SK-N-SH treated with all-trans-retinoic acid at 6 μM for 48 hours (cell line): ENCODE measurements around the gene NRXN3.

ENCODE experiments used
- ATAC-seq: fragments of 200-7000 bp; cut with Tn5 transposase; 3 replicates; pipeline ENCODE4 v1.9.1; 2020; ENCODE audit warnings: mild to moderate bottlenecking, moderate library complexity
- ARNTL ChIP-seq: fragments of 450-650 bp; formaldehyde crosslinking; IDR thresholded peaks from 2 replicates; pipeline ENCODE4 v1.5.0; 2020; ENCODE audit warnings: low read depth, mild to moderate bottlenecking, moderate library complexity, borderline replicate concordance
- CSDC2 ChIP-seq: fragments of 250-450 bp; sonication (Bioruptor Pico); IDR thresholded peaks from 2 replicates; pipeline ENCODE4 v1.5.0; 2020; ENCODE audit warnings: mild to moderate bottlenecking, moderate library complexity
- ESRRG ChIP-seq: fragments of 250-450 bp; sonication (Bioruptor Pico); IDR thresholded peaks from 2 replicates; pipeline ENCODE4 v1.6.1; 2021; ENCODE audit warnings: mild to moderate bottlenecking
- GLIS3 ChIP-seq: fragments of 250-450 bp; sonication (Bioruptor Pico); IDR thresholded peaks from 2 replicates; pipeline ENCODE4 v1.5.0; 2020; ENCODE audit warnings: mild to moderate bottlenecking, moderate library complexity
- OSR1 ChIP-seq: fragments of 250-450 bp; sonication (Bioruptor Pico); IDR thresholded peaks from 2 replicates; pipeline ENCODE4 v1.8.0; 2022; ENCODE audit warnings: moderate library complexity, mild to moderate bottlenecking, inconsistent platforms
- PPARA ChIP-seq: fragments of 250-450 bp; sonication (Bioruptor Pico); IDR thresholded peaks from 2 replicates; pipeline ENCODE4 v1.5.0; 2020; ENCODE audit warnings: mild to moderate bottlenecking, borderline replicate concordance
- RARB ChIP-seq: fragments of 250-450 bp; sonication (Bioruptor Pico); IDR thresholded peaks from 2 replicates; pipeline ENCODE4 v1.8.0; 2021; ENCODE audit warnings: mild to moderate bottlenecking, moderate library complexity
- TCF4 ChIP-seq: fragments of 250-450 bp; sonication (Bioruptor Pico); IDR thresholded peaks from 2 replicates; pipeline ENCODE4 v1.8.0; 2021; ENCODE audit warnings: mild to moderate bottlenecking, moderate library complexity, borderline replicate concordance
- TOX ChIP-seq: fragments of 250-450 bp; sonication (Bioruptor Pico); IDR thresholded peaks from 2 replicates; pipeline ENCODE4 v1.8.0; 2021; ENCODE audit warnings: mild to moderate bottlenecking, moderate library complexity, borderline replicate concordance
- ZFP30 ChIP-seq: fragments of 450-650 bp; formaldehyde crosslinking; IDR thresholded peaks from 2 replicates; pipeline ENCODE4 v1.5.0; 2022; ENCODE audit warnings: mild to moderate bottlenecking, moderate library complexity
- ZNF565 ChIP-seq: fragments of 450-650 bp; formaldehyde crosslinking; conservative IDR thresholded peaks from 2 replicates; pipeline ENCODE4 v1.5.0; 2020; ENCODE audit warnings: low read depth, mild to moderate bottlenecking, moderate library complexity
- ZNF8 ChIP-seq: fragments of 450-650 bp; formaldehyde crosslinking; IDR thresholded peaks from 2 replicates; pipeline ENCODE4 v1.5.0; 2020; ENCODE audit warnings: mild to moderate bottlenecking, moderate library complexity
- TF ChIP-seq, protein P1 (sequence below): fragments of 250-450 bp; sonication (Bioruptor Pico); IDR thresholded peaks from 2 replicates; pipeline ENCODE4 v1.5.0; 2020; ENCODE audit warnings: mild to moderate bottlenecking, moderate library complexity
- TF ChIP-seq, protein P2 (sequence below): fragments of 250-450 bp; sonication (Bioruptor Pico); IDR thresholded peaks from 2 replicates; pipeline ENCODE4 v1.8.0; 2021; ENCODE audit warnings: low read depth, mild to moderate bottlenecking, moderate library complexity, borderline replicate concordance
- TF ChIP-seq, protein P3 (sequence below): fragments of 250-450 bp; sonication (Bioruptor Pico); IDR thresholded peaks from 2 replicates; pipeline ENCODE4 v1.5.1; 2021; ENCODE audit warnings: mild to moderate bottlenecking, moderate library complexity
- TF ChIP-seq, protein P4 (sequence below): fragments of 250-450 bp; sonication (Bioruptor Pico); IDR thresholded peaks from 2 replicates; pipeline ENCODE4 v1.5.1; 2020; ENCODE audit warnings: low read depth, mild to moderate bottlenecking, moderate library complexity

NRXN3 gene

DNA sequence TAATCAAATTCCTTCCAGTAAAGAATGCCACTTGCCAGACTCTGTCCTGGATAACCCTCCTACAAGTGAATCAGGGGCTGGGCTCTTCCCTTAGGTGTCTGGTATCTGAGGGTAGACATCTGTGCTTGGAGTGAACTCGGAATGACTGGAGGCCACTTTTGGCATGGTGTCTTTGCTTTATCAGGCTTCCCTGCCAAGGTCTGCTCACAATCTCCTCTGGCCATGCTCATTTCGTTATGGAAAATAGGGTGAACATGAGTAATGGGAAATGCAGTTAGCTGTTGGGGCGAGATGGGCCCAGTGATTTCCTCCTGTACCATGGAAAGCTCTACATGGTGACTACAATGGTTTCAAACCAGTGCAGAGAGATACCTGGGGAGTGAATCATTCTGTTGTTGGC, 212.9 kb downstream of the NRXN3 start (continued):
- TF ChIP-seq, protein P1, sequence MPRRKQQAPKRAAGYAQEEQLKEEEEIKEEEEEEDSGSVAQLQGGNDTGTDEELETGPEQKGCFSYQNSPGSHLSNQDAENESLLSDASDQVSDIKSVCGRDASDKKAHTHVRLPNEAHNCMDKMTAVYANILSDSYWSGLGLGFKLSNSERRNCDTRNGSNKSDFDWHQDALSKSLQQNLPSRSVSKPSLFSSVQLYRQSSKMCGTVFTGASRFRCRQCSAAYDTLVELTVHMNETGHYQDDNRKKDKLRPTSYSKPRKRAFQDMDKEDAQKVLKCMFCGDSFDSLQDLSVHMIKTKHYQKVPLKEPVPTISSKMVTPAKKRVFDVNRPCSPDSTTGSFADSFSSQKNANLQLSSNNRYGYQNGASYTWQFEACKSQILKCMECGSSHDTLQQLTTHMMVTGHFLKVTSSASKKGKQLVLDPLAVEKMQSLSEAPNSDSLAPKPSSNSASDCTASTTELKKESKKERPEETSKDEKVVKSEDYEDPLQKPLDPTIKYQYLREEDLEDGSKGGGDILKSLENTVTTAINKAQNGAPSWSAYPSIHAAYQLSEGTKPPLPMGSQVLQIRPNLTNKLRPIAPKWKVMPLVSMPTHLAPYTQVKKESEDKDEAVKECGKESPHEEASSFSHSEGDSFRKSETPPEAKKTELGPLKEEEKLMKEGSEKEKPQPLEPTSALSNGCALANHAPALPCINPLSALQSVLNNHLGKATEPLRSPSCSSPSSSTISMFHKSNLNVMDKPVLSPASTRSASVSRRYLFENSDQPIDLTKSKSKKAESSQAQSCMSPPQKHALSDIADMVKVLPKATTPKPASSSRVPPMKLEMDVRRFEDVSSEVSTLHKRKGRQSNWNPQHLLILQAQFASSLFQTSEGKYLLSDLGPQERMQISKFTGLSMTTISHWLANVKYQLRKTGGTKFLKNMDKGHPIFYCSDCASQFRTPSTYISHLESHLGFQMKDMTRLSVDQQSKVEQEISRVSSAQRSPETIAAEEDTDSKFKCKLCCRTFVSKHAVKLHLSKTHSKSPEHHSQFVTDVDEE, result no peak
- TF ChIP-seq CSDC2 (CRISPR knock-in tag), result no peak
- TF ChIP-seq, protein P2, sequence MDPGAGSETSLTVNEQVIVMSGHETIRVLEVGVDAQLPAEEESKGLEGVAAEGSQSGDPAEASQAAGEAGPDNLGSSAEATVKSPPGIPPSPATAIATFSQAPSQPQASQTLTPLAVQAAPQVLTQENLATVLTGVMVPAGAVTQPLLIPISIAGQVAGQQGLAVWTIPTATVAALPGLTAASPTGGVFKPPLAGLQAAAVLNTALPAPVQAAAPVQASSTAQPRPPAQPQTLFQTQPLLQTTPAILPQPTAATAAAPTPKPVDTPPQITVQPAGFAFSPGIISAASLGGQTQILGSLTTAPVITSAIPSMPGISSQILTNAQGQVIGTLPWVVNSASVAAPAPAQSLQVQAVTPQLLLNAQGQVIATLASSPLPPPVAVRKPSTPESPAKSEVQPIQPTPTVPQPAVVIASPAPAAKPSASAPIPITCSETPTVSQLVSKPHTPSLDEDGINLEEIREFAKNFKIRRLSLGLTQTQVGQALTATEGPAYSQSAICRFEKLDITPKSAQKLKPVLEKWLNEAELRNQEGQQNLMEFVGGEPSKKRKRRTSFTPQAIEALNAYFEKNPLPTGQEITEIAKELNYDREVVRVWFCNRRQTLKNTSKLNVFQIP (CRISPR knock-in tag), result no peak
- TF ChIP-seq OSR1 (CRISPR knock-in tag), result no peak
- no peak for TF ChIP-seq ESRRG
- TF ChIP-seq ARNTL (CRISPR knock-in tag), result no peak
- no peak for TF ChIP-seq ZNF565 (CRISPR knock-in tag)
- no peak for TF ChIP-seq ZFP30 (CRISPR knock-in tag)

DNA sequence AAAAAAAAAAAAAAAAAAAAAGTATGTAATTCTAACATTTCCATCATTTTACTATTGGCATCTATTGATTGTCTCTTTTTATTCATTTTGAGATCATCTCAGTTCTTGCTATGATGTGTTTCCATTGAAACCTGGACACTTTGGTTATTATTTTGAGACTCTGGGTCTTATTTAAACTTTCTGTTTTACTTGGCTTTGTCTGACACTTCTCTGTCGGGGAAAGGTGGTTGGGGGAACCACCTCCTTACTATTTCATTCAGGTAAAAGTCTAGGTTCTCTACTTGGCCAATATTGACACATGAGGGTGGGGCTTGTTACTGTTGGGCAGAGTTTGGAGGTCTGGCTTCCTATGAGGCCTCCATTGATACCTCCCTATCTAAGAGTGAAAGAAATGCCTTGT, 228.0 kb downstream of the NRXN3 start:
- TF ChIP-seq, protein P3, sequence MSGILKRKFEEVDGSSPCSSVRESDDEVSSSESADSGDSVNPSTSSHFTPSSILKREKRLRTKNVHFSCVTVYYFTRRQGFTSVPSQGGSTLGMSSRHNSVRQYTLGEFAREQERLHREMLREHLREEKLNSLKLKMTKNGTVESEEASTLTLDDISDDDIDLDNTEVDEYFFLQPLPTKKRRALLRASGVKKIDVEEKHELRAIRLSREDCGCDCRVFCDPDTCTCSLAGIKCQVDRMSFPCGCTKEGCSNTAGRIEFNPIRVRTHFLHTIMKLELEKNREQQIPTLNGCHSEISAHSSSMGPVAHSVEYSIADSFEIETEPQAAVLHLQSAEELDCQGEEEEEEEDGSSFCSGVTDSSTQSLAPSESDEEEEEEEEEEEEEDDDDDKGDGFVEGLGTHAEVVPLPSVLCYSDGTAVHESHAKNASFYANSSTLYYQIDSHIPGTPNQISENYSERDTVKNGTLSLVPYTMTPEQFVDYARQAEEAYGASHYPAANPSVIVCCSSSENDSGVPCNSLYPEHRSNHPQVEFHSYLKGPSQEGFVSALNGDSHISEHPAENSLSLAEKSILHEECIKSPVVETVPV (CRISPR knock-in tag), result no peak
- TF ChIP-seq PPARA (CRISPR knock-in tag) (no peak), GLIS3 (CRISPR knock-in tag) (no peak), TOX (CRISPR knock-in tag) (no peak)
- TF ChIP-seq, all 23 proteins: peak for 0
- ATAC-seq, result no peak

- no peak for ATAC-seq
- no peak for TF ChIP-seq ZNF565 (CRISPR knock-in tag)
- TF ChIP-seq, all 23 proteins: peak for 0
These were observed 229.2 kb downstream of the NRXN3 start for GRCh38 chr14:78399316-78399889.

DNA sequence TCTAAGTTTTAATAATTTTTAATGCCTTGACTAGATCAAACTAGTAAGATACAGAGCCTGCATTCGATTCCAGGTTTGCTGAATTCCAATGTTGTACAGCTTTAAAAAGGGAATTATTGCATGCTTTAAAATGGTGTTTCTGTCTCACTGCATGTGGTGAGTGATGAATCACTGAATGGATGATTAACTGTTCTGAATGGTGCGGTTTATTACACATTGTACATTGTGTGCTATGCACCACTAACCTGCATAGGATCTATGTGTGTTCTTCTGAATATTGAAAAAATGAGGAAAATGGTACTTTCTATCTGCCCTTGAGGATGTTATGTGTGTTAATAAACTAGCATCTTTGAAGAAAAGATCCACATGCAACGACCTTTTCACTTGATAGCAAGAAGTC, 231.7 kb downstream of the NRXN3 start:
- no peak for ATAC-seq
- TF ChIP-seq, protein P4, sequence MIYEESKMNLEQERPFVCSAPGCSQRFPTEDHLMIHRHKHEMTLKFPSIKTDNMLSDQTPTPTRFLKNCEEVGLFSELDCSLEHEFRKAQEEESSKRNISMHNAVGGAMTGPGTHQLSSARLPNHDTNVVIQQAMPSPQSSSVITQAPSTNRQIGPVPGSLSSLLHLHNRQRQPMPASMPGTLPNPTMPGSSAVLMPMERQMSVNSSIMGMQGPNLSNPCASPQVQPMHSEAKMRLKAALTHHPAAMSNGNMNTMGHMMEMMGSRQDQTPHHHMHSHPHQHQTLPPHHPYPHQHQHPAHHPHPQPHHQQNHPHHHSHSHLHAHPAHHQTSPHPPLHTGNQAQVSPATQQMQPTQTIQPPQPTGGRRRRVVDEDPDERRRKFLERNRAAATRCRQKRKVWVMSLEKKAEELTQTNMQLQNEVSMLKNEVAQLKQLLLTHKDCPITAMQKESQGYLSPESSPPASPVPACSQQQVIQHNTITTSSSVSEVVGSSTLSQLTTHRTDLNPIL, result no peak
- no peak for TF ChIP-seq ARNTL (CRISPR knock-in tag)

DNA sequence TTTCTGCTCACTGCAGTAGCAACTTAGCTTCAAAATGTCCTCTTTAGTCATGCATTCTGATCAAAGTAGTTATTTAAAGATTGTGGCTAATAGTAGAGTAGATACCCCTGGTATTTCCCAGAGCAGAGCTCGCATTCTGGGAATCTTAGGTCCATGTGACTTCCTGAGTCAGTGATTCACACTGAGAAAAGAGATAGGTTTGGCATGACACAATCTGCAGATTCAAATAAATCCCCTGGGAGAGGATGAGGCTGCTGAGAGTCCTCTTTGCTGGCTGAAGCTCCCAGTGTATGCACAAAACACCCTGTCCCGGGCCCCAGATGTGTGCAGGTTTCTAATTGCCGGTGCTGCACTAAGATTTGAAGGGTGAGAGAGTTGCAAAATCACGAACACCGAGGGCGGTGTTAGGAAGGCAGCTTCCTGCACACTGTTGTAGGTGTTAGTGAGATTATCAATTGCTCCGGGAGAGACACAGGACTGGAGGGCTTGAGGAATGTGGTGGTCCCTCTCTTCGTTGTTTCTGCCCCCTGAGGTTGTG, 233.2 kb downstream of the NRXN3 start:
- ATAC-seq, result no peak
- TF ChIP-seq, protein P4, result no peak
- no peak for TF ChIP-seq RARB
- no peak for TF ChIP-seq ZNF565 (CRISPR knock-in tag)
- TF ChIP-seq ESRRG, result no peak
- no peak for TF ChIP-seq ZNF8 (CRISPR knock-in tag)
- TF ChIP-seq, protein P2 (CRISPR knock-in tag), result no peak
- no peak for TF ChIP-seq TCF4
